Measurements from ENCODE around the gene CD200R1L. TPM values are rescaled to one million over a fixed set of nuclear protein-coding genes. Genes with fewer than 3 reads are reported as not detected.

CD200R1L gene
- total RNA-seq, 1 donor from 2014 or later = not detected

DNA sequence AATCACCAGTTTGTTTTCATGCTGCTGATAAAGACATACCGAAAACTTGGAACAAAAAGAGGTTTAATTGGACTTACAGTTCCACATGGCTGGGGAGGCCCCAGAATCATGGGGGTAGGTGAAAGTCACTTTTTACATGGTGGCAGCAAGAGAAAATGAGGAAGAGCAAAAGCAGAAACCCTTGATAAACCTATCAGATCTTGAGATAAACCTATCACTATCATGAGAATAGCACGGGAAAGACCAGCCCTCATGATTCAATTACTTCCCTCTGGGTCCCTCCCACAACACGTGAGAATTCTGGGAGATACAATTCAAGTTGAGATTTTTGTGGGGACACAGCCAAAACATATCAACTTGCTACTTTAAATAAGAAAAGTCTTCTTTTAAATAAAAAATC, 28.9 kb downstream of the CD200R1L start:
- ATAC-seq = no peak

DNA sequence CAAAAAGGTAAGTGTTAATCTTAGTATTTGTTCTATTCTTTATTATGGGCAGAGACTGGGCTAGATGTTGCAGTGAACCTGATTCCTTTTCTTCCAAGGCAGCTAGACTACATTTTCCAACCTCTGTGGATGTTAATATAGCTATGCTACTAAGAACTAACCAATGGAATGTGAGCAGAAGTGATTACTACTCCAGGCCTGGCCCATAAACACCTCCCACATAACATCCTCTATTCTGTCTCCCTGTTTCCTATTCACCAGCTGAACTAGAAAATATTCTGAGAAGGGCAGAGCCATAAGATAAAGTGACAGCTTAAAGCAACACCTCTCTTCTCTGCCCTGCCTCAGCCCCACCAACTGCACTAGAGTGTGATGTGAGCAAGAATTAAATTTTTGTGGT, 29.4 kb downstream of the CD200R1L start:
- no peak for ATAC-seq

DNA sequence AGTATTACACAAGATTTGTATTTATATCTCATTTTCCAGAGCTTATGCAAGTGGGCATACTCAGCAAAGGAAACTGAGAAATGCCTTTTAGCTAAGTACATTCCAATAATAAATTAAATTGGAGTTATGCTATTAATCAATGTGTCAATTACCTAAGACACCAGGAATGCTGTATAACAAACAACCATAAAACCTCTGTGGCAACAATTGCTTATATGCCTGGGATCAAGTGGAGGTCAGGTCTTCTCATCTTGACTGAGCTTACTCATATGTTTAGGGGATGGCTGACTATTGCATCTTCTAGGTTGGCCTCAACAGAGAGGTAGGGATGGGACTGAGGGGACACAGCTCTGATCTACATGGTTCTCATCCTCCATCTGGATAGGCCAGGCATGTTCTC, 30.7 kb downstream of the CD200R1L start:
- ATAC-seq = peak; percentile 28

DNA sequence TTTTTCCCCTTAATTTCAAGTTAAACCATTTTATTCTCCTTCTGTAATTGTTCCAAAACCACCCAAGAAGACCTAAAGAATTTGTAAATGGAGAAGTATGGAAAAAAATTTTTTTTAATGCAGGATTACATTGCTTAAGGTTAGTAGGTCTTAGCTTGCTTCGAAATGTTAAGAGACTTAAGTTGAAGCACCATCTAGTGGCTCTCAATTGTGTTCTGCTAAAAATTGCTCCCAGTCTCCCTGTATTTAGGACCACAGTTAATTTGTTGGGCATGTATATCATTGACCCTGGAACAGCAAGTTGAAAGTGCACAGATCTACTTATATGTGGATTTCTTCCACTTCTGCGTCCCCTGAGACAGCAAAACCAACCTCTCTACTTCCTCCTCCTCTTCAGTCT, 32.4 kb downstream of the CD200R1L start:
- ATAC-seq = peak; percentile 70

DNA sequence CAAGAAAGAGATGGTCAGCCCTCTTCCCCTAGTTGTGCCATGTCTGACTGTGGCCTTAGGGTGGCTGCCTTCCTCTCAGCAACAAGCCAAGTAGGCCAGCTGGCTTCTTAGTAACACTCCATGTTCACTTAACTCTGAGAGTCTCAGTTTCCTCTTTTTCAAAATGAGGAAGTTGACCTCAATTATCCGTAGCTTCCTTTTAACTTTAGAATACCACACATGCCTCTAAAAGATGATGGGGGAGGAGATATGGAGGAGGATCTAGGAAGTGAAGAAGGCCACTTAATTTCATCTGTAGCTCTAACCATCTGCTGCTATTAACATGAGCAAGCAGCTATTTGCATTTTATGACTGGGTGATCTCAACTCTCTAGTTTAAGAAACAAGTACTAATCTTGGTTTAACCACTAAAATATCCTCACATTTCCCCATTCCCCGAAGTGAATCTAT, 32.9 kb downstream of the CD200R1L start:
- ATAC-seq = peak; percentile 61

DNA sequence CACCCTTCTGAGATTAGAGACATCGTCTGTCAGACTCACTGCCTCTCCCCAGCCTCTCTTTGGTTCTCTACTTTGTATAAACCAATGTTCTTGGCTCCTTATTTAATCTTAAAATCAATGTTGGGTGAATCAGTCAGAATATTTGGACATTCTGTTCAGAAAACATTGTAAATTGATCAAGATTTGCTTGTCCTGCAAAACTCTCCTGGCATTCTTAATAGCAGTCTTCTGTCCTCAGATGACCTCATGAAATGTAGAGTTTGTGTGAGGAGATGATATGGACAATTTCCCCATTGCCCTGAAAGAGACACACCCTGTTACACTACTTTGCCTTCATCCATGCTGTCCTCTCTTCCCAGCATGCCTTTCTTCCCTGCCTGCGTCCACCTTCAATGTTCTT, 33.6 kb downstream of the CD200R1L start:
- no peak for ATAC-seq

DNA sequence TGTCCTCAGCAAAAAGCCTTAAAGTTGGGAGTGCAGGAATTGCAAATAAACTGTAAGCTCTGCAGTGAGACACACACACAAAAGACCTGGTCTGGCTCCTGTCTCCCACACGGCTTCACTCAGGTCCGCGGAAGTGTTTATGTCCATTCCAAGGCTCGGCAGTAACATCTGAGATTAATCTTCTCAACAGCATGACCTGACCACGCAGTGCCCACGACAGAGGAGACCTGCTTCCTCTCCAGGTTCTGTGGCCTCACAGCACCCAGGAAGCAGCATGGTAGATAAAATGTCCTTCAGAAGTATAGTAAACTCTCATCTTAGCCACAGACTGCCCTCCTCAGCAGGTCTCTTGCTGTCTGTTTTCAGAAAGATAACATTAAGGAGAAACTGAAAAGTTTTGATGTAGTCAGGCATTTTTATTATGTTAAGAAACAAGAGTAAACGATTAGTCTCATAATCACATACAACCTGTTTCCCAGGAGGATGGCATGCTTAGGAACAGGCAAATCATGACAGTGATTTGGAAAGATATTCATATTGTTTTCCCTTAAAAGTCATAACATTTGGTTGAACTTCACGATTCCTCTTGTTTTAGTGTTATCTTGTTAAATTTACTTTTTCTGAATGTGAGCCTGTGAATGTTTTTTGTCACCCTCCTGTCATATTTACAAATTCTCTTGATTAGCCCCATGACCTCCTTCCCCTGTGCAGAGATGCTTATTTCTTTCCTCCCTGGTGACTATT, 34.6 kb downstream of the CD200R1L start:
- no peak for ATAC-seq

DNA sequence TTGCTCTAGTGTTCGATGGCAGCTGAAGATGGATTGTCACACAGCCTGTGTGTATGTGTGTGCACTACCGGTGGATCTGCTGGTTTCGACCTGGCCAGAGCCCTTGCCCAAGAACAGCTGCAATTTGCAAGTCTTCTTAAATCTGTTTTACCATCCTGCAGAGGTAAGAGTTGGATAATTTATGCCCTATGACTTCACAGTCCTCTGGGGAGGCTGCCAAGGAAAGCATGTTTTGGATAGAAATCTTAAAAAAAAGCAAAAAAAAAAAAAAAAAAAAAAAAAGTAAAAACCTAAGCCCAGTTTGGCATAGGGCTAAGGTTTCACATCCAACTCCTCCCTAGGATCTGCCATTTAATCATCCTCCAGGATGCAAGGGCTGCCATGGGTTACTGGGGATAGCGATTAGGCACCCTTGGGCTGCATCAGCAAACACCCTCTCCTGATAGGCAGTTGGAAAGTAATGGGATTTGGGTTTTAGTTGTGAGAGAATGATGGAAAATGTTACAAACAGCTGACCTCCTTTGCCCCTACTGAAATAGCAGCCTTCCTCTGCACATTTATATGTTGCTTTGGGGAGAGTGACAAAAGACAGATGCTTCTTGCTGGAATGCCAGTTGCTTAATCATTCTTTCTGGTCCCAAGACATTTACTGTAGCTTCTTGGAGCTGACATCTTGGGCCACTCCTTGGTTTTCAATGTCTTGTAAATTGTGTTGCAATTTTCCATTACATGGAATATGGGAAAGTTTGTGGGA, 35.4 kb downstream of the CD200R1L start:
- ATAC-seq = no peak

DNA sequence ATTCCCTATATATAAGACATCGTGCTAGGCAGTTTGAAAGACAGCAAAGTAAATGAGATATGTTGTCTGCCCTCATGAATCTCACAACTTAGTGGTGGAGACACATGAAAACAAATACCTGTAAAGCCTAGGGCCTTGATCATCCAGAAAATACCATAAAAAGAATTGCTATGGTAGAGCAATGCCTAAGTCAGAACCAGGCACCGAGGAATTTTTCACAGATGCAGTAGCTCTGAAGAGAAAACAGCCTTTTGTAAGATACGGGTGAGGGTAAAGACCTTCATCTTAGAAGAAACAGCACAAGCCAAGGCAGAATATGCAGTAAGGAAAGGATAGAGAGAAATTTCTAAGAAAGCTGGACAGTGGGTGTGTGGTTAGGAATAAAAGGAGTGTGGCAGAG, 36.1 kb downstream of the CD200R1L start:
- ATAC-seq = no peak

DNA sequence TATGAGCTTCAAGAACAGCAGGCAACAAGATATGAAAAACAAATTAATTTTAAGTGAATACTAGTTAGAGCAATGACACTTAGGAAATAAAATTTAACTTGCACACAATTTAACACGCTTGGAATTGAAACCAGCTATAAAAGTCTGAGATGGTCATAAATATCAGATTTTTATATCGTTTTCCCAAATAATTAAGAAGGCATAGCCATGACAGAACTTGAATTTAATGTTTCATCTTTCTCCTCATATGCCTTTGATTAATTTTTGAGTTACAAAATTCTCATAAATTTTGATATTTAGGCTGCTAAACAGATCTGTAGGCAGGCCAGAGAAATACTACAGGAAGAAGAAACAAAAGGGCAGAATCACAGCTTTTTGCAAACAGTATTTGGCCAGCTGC, 38.5 kb downstream of the CD200R1L start:
- no peak for ATAC-seq

DNA sequence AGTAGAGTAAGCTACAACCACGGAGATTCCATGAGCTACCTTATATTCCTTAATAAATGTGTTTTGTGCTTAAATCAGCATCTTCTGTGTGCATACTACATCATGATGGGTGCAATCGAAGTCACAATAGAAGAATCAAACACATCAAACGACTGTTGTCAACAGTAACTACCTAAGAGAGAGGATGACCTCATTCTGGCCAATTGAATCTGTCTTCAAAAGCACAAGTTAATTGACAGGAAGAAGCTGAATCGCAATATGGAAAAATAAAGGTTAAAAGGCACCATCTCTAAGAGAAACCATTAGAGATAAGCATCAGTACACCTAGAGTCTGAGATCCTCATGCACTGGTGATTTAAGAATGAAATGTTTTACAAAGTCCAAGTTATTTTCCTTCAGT, 39.0 kb downstream of the CD200R1L start:
- ATAC-seq = no peak

DNA sequence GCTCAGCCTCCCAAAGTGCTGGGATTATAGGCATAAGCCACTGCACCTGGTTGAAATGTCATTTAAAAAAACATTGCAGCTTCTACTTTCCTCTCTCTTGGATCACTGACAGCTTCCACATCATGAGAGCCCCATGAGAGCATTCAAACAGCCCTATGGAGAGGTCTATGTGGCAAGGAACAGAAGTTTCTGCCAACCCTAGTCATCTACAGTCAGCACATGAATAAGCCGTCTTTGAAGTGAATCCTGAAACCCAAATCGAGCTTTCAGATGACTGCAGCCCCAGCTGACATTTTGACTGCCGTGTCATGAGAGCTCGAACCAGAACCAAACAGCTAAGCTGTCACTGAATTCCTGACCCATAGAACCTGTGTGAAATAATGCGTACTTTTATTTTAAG, 39.8 kb downstream of the CD200R1L start:
- no peak for ATAC-seq

DNA sequence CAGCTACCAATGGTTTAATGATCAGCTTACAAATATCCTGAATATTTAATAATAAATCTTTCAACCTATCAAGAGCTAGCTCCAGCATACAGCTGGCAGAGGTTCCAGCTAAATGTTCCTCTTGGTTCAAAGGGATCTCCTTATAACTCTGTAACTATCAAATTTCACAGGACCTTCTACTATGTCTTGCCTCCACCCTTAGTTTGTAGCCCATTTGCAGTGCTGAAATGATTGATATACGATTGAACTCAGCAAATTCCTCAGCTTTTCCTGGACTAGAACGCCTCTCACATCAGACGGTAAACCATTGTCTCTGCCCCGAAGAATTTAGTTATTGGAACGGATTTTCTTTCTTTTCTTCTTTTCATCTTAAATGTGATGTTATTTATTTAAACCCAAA, 41.5 kb downstream of the CD200R1L start:
- ATAC-seq = no peak

DNA sequence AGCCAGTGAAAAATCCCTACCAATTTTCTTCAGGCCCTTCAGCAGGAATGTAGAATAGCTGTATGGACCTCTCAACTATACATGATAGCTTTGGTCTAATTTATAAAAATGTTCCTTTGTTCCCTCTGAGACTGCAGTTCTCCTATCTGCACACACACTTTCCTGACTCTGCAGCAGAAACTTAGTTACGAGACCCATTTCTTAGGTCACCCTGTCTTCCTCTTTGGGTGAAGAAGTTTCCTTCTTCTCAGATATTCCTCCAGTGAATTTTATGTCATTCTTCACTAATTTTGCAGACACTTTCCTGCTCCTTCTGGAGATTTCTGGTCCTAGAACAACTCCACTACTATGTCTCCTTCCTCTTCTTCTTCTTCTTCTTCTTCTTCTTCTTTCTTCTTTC, 42.6 kb downstream of the CD200R1L start:
- ATAC-seq = no peak

DNA sequence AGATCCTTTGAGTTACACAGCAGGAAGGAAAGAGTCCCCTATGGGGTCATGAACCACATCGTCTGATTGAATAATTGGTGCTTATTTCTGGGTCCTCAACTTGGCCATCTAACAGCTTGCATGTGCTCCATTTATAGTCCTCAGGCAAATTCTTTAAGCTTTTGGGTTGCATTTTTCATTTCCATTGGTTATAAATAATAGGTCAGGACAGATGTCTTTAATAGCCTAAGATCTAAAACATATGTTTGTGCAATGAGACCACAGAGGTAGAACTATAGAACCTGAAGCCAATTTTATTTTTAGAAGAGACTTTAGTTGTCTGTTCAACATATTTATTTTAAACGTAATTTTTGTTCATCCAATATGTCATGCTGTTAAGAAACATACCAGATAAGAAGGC, 43.2 kb downstream of the CD200R1L start:
- no peak for ATAC-seq

DNA sequence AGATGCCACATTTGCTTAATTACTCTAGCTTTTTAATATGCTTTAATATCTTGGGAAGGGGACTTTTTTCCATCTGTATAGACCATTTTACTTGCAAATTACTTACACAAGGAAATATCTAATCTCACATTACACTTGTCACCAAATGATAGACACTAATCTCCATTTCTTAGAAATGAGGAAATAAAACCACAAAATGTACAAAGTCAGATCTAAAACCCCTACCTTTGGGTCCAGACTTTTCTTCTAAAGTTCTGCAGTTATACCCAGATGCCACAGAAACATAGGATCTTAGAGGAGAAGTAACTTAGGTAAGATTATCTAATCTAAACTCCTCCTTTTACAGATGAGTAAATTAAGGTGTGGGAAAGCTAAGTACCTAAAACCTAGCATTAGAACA, 44.3 kb downstream of the CD200R1L start:
- no peak for ATAC-seq

DNA sequence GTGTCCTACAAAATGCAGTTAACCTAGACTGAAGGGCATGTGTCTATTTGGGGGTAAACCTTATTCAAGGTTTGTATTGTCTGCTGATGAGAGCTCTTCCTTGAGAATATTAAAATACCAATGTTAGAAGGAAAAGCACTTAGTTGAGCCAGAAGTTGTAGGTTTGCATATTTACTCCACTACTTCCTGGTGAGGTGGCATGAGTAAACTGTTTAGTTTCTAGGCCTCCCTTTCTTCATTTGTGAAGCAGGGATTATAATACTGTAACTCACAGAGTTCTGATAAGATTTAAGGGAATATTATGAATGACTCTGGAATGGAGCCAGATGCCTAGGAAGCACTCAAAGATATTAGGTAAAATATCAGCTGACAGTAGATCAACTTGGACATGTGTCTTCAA, 46.7 kb downstream of the CD200R1L start:
- peak; percentile 69 for ATAC-seq

DNA sequence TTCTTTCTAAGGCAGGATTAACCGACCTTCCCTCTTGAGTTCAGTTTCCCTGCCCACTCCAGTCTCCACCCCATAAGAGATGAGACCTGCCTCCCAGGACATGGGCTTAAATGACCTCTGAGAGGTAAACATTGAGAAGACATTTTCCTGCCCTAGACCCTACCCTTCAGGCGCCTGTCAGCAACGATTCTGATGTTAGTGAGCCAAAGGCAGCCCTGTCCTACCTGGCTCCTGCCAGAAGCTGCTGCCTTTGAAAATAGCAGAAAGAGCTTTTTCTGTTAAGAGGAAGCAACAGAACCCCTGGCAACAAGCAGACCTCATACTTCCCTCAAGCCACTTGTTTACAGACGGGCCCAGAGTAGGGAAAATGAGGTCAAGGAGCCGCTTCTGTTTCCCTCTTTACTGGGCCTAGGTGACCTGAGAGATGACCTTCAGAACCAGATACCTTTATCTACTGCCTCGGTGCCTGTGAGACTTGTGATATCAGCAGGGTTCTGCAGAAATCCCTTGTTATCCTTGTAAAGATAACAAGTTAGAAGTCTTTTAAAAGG, 52.0 kb downstream of the CD200R1L start:
- no peak for ATAC-seq

DNA sequence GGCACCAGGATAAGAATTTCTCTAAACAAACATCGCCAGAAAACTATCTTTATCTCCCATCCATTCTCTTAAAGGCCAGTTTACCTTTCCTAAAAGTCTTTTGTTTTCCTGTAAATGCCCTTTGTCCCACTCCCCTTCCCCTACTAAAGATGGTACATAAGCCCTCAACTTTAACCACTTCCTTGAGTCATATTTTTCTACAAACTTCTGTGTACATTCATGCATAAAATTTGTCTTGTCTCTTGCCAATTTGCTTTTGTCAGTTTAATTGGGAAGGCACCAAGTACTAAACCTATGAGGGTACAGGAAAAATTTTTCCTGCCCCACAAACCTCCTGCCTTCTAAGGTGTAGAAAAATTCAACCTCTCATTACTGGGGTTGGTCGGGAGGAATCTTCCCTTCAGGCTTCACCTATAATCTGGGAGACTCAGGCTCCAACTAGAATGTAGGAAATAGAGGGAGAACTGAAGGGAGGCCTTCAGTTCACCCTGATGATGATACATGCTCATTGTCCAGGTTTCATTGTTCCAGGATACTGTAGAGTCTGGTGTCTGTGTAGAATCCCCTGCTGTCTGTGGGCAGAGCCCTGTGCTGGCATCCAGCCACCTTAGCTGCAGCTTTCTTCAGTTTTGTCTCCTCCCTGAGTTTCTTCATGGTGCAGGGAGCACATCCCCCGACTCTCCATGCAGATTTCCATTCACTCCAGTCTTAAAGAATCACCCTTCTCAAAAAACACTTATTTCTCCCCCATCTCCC, 53.2 kb downstream of the CD200R1L start:
- ATAC-seq = peak; percentile 35

DNA sequence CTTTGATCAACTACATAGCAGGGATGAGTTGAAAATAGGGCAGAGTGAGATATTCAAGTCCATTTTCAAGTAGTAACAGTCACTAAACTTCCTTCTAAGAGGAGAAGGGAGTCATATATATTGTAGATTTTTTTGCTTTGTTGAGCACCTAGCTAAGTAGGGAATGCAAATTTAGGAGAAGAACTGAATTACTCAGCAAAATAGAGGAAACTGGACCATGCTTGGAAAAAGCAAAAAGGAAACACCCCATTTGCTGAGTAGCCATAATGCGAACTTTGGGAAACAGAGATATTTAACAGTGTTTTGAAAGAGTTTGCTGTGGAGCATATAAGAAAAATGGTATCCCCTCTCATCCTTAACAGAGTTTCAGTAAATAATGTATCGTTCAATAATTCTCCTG, 54.9 kb downstream of the CD200R1L start:
- ATAC-seq = no peak

DNA sequence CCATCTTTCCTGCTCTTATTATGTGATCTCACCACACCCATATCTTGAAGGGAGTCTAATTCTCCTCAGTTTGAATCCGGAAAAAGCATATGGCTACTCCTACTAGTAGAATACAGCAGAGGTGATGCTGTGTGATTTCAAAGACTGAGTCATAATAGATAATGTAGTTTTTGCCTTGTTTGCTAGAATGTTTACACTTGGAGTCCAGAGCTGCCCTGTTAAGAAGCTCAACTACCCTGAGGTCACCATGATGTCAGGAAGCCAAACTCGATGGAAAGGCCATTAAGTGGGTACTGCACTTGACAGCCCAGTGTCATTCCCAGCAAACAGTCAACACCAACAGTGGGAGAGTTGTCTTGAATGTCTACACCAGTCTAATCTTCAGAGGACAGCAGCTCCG, 56.9 kb downstream of the CD200R1L start:
- ATAC-seq = no peak

DNA sequence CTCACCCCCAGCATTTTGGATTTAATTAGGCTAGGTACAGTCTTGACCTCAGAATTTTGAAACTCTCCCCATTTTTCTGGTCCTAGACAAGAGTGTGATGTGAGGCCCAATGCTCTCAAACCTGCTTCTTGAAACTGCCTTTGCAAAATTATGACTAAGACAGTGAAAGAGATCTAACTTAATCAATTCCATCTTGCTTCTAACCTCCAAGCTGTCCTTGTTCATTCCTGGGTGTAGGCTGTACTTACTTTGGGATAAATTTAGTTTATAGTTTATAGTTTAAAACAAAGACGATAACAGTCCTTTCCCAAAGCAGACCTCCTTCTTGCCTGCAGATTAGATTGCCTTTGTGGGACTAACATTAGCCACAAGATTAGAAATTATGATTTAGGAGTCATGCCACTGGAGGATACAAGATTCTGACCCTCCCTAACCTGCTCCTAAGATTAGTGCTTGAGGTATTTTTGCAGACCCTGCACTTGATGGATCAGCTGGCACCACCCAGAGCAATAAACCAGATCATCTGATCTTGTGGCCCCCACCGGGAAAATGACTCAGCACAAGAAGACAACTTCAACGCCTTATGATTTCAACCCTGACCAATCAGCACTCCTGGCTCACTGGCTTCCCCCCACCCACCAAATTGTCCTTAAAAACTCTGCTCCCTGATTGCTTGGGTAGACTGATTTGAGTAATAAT, 59.6 kb downstream of the CD200R1L start:
- ATAC-seq = no peak
